Esophagus muscularis mucosa (tissue), 4 donors: Measurements from ENCODE around the gene TIMP4. TPM values are rescaled to one million over a fixed set of nuclear protein-coding genes. Genes with fewer than 3 reads are reported as not detected.
A peak's percentile ranks its signal among the peaks of the same experiment; 100 is the strongest.

Source experiments
- DNase-seq: peaks from one replicate; pipeline ENCODE4 v3.0.0-alpha.2; 2017; ENCODE audit errors: extremely low spot score
- H3K27ac ChIP-seq, 4 donors: fragments of 200-600 bp; sonication (generic); replicated peaks in 1 of 4; 1 replicate in 3 of 4; 2 replicates in 1 of 4; pipeline ENCODE4 v1.5.1; 2016 to 2019; ENCODE audit warnings: mild to moderate bottlenecking in 1 of 4
- H3K27me3 ChIP-seq, 4 donors: fragments of 200-600 bp; sonication (generic); one replicate each; pipeline versions ENCODE4 v1.5.1 to v1.6.0; 2016 to 2019
- H3K36me3 ChIP-seq, 4 donors: fragments of 200-600 bp; sonication (generic); one replicate each; pipeline ENCODE4 v1.5.1; 2016 to 2019
- H3K4me1 ChIP-seq, 4 donors: fragments of 200-600 bp; sonication (generic); one replicate each; pipeline ENCODE4 v1.5.1; 2016 to 2019
- H3K4me3 ChIP-seq, 4 donors: fragments of 200-600 bp; sonication (generic); 1 replicate in 2 of 4; 2 replicates in 2 of 4; pipeline ENCODE4 v1.5.1; 2016 to 2019; ENCODE audit warnings: mild to moderate bottlenecking in 4 of 4, moderate library complexity in 1 of 4
- H3K9me3 ChIP-seq, 4 donors: fragments of 200-600 bp; sonication (generic); 1 replicate in 3 of 4; 2 replicates in 1 of 4; pipeline ENCODE4 v1.5.1; 2016 to 2019
- CTCF ChIP-seq, 3 experiments: fragments of 200-600 bp in 2 of 3; fragments of 450-650 bp in 1 of 3; sonication (generic) in 2 of 3; IDR thresholded peaks; one replicate each; pipeline ENCODE4 v1.5.1; 2017 to 2019; ENCODE audit warnings: antibody characterized with exemption in 3 of 3, mild to moderate bottlenecking in 2 of 3, moderate library complexity in 1 of 3
- EP300 ChIP-seq: sonication (generic); formaldehyde crosslinking; IDR thresholded peaks from one replicate; pipeline ENCODE4 v1.6.1; 2017; ENCODE audit warnings: antibody characterized with exemption
- POLR2A ChIP-seq: fragments of 450-650 bp; IDR thresholded peaks from one replicate; pipeline ENCODE4 v1.6.1; 2017; ENCODE audit warnings: antibody characterized with exemption, moderate library complexity, mild to moderate bottlenecking, low read depth
- POLR2AphosphoS5 ChIP-seq, 2 donors: sonication (generic); formaldehyde crosslinking; IDR thresholded peaks; one replicate each; pipeline ENCODE4 v1.6.1; 2017; ENCODE audit warnings: antibody characterized with exemption in 2 of 2
- WGBS: methylation state at CpG from one replicate; pipeline ENCODE4 v1.1.5; 2018; 5-methylcytosine and 5-hydroxymethylcytosine counted together
- intact Hi-C: fragments of 100-400 bp; cut with DNase I; formaldehyde crosslinking; loops from one replicate; pipeline ENCODE4 v1.15.1; 2023
- total RNA-seq, 4 donors: library from RNA; depleted of rRNA; stranded (reverse); fragments of >200 nt; gene quantifications; one replicate each; pipeline versions ENCODE4 v1.1.0 to v1.2.1, GENCODE V29; 2016

TIMP4 gene
- total RNA-seq, 4 donors from 2014 or later: 24.1 to 48.0 (median 30.5) TPM

- Histone ChIP-seq H3K9me3 (no peaks in the 10 kb centered on the region), H3K4me1 (no peaks in the 10 kb centered on the region), H3K27ac (no peak overlapping the region), H3K27me3 (peaks cover 0 to 6% (median 0%) of the 10 kb centered on the region in 4 donors), H3K36me3 (no peaks in the 10 kb centered on the region), H3K4me3 (no peak overlapping the region)
- intact Hi-C loops: no loop called here
- TF ChIP-seq POLR2AphosphoS5 (IDR thresholded peaks at IDR 0.05): no peak
- no peak for TF ChIP-seq POLR2A
- no peak for TF ChIP-seq CTCF (IDR thresholded peaks at IDR 0.05)
- TF ChIP-seq EP300: no peak
- no peak for DNase-seq
Observed at GRCh38 chr3:12121466-12121865, 37.2 kb downstream of the TIMP4 start.

GRCh38 chr3:12120374-12121140, 38.2 kb downstream of the TIMP4 start:
- Histone ChIP-seq H3K27ac (no peak overlapping the region), H3K36me3 (no peaks in the 10 kb centered on the region), H3K9me3 (no peaks in the 10 kb centered on the region), H3K27me3 (peaks cover 0 to 6% (median 0%) of the 10 kb centered on the region in 4 donors), H3K4me3 (no peak overlapping the region), H3K4me1 (no peaks in the 10 kb centered on the region)
- no peak for DNase-seq
- WGBS: 67% methylated on average over 5 of the region's 5 CpGs
- intact Hi-C loops: no loop called here
- TF ChIP-seq POLR2AphosphoS5 (IDR thresholded peaks at IDR 0.05) (peak; percentile 20 to 32), CTCF (IDR thresholded peaks at IDR 0.05) (no peak)

GRCh38 chr3:12117473-12117872, 41.2 kb downstream of the TIMP4 start:
- Histone ChIP-seq H3K4me1 (no peaks in the 10 kb centered on the region), H3K4me3 (no peak overlapping the region), H3K27me3 (no peaks in the 10 kb centered on the region), H3K9me3 (no peaks in the 10 kb centered on the region), H3K27ac (no peak overlapping the region), H3K36me3 (no peaks in the 10 kb centered on the region)
- intact Hi-C loops: no loop called here
- TF ChIP-seq POLR2AphosphoS5 (IDR thresholded peaks at IDR 0.05) (no peak), POLR2A (no peak), EP300 (no peak), CTCF (IDR thresholded peaks at IDR 0.05) (no peak)
- no peak for DNase-seq

- H3K4me3 ChIP-seq: no peak overlapping the region
- intact Hi-C loops: no loop called here
- no peaks in the 10 kb centered on the region for H3K4me1 ChIP-seq
- WGBS: 77% methylated on average over 4 of the region's 4 CpGs
- no peak overlapping the region for H3K27ac ChIP-seq
- H3K9me3 ChIP-seq: no peaks in the 10 kb centered on the region
- H3K36me3 ChIP-seq: no peaks in the 10 kb centered on the region
- H3K27me3 ChIP-seq: no peaks in the 10 kb centered on the region
- DNase-seq: no peak
- TF ChIP-seq CTCF (IDR thresholded peaks at IDR 0.05): no peak
- no peak for TF ChIP-seq POLR2A
- TF ChIP-seq EP300: no peak
- TF ChIP-seq POLR2AphosphoS5 (IDR thresholded peaks at IDR 0.05): no peak
Observed at GRCh38 chr3:12116870-12117269, 41.8 kb downstream of the TIMP4 start.

- Histone ChIP-seq H3K9me3 (no peaks in the 10 kb centered on the region), H3K4me1 (no peaks in the 10 kb centered on the region), H3K36me3 (no peaks in the 10 kb centered on the region), H3K27ac (no peak overlapping the region), H3K27me3 (no peaks in the 10 kb centered on the region), H3K4me3 (no peak overlapping the region)
- WGBS: 72% methylated on average over 3 of the region's 3 CpGs
- intact Hi-C loops: no loop called here
- TF ChIP-seq CTCF (IDR thresholded peaks at IDR 0.05): no peak
- no peak for TF ChIP-seq EP300
- TF ChIP-seq POLR2AphosphoS5 (IDR thresholded peaks at IDR 0.05): no peak
- TF ChIP-seq POLR2A: no peak
- no peak for DNase-seq
Observed at GRCh38 chr3:12115849-12116248, 42.9 kb downstream of the TIMP4 start.
